Panc1 (cell line): ENCODE data around the gene PTPA. TPM values are rescaled to one million over a fixed set of nuclear protein-coding genes. Genes with fewer than 3 reads are reported as not detected.

Source experiments
- ATAC-seq: fragments of 200-7000 bp; cut with Tn5 transposase; 2 replicates; pipeline ENCODE4 v1.9.1; 2020; ENCODE audit warnings: mild to moderate bottlenecking, moderate library complexity
- BruUV-seq: library from RNA; stranded (reverse); fragments of 400-500 nt; replicated peaks from 2 replicates; lab custom pipeline; 2021; lab: Mats Ljungman, UMichigan
- CTCF ChIA-PET: fragments of 300-600 bp; sonication (Branson Sonifier 250); formaldehyde crosslinking; loops from one replicate; lab custom pipeline; 2022; ENCODE audit warnings: antibody characterized with exemption; lab: Charles Lee
- POLR2A ChIA-PET: fragments of 300-600 bp; sonication (Branson Sonifier 250); formaldehyde crosslinking; loops from one replicate; lab custom pipeline; 2022; ENCODE audit warnings: antibody characterized with exemption; lab: Charles Lee
- DNase-seq: peaks from one replicate; pipeline ENCODE4 v3.0.0-alpha.2; 2010; ENCODE audit warnings: low read depth, low spot score
- H3K27ac ChIP-seq: 2 replicates; pipeline ENCODE4 v1.5.1; 2011; ENCODE audit warnings: mild to moderate bottlenecking, low read length, inconsistent platforms
- H3K27me3 ChIP-seq: fragments of 200-500 bp; sonication (Bioruptor generic); 2 replicates; pipeline ENCODE4 v1.6.0; 2014; ENCODE audit warnings: low read length, inconsistent platforms; ENCODE audit not compliant: control insufficient read depth, insufficient read depth
- H3K36me3 ChIP-seq: fragments of 200-500 bp; sonication (Bioruptor generic); 2 replicates; pipeline ENCODE4 v1.5.1; 2014; ENCODE audit warnings: inconsistent platforms, mild to moderate bottlenecking, low read length, moderate library complexity; ENCODE audit not compliant: control insufficient read depth, insufficient read depth
- H3K4me1 ChIP-seq: 2 replicates; pipeline ENCODE4 v1.5.1; 2011; ENCODE audit warnings: inconsistent platforms, mild to moderate bottlenecking, low read length, moderate library complexity; ENCODE audit not compliant: control insufficient read depth, insufficient read depth
- H3K4me3 ChIP-seq, 2 experiments: 2 replicates each; pipeline ENCODE4 v1.5.1; 2011 to 2012; ENCODE audit warnings: low read depth in 2 of 2, low read length in 2 of 2, mild to moderate bottlenecking in 2 of 2, inconsistent platforms in 1 of 2, moderate library complexity in 1 of 2
- H3K9me3 ChIP-seq: fragments of 200-500 bp; sonication (Bioruptor generic); 2 replicates; pipeline ENCODE4 v1.5.1; 2014; ENCODE audit warnings: low read depth, mild to moderate bottlenecking, inconsistent platforms, low read length, moderate library complexity; ENCODE audit not compliant: control insufficient read depth, insufficient read depth
- POLR2AphosphoS5 ChIP-seq: IDR thresholded peaks from 2 replicates; pipeline ENCODE4 v1.6.1; 2012; ENCODE audit warnings: mild to moderate bottlenecking, low read depth, low read length, moderate library complexity
- SIN3A ChIP-seq: IDR thresholded peaks from 2 replicates; pipeline ENCODE4 v1.6.1; 2012; ENCODE audit warnings: low read depth, mild to moderate bottlenecking, low read length, moderate library complexity, borderline replicate concordance; ENCODE audit not compliant: insufficient read depth
- TCF7L2 ChIP-seq: IDR thresholded peaks from 2 replicates; pipeline ENCODE4 v1.6.1; 2011; ENCODE audit warnings: mild to moderate bottlenecking, low read depth, low read length, inconsistent platforms
- in situ Hi-C: cut with HindIII; loops from 2 replicates; pipeline ENCODE4 v1.10.0; 2016; ENCODE audit warnings: low sequenced_read_pairs, low pct_unique_long_range_greater_than_20kb
- intact Hi-C: fragments of 100-400 bp; cut with micrococcal nuclease; formaldehyde crosslinking; loops from one replicate; pipeline ENCODE4 v1.10.0; 2022; ENCODE audit not compliant: unreplicated experiment
- total RNA-seq: library from RNA; stranded (reverse); gene quantifications from one replicate; pipeline ENCODE4 v1.2.1, GENCODE V29; 2021; ENCODE audit not compliant: unreplicated experiment
- TF ChIP-seq, protein P1 (sequence below): fragments of 450-650 bp; IDR thresholded peaks from 2 replicates; pipeline ENCODE4 v1.5.1; 2017; ENCODE audit warnings: mild to moderate bottlenecking
- TF ChIP-seq, protein P2 (sequence below), 2 experiments: IDR thresholded peaks; 2 replicates each; pipeline ENCODE4 v1.6.1; 2011 to 2012; ENCODE audit warnings: low read depth in 2 of 2, control low read depth in 1 of 2, low read length in 1 of 2, mild to moderate bottlenecking in 1 of 2, moderate library complexity in 1 of 2; ENCODE audit not compliant: insufficient read depth in 1 of 2

The PTPA gene
- total RNA-seq, 1 experiment from 2014 or later = 114 TPM

DNA sequence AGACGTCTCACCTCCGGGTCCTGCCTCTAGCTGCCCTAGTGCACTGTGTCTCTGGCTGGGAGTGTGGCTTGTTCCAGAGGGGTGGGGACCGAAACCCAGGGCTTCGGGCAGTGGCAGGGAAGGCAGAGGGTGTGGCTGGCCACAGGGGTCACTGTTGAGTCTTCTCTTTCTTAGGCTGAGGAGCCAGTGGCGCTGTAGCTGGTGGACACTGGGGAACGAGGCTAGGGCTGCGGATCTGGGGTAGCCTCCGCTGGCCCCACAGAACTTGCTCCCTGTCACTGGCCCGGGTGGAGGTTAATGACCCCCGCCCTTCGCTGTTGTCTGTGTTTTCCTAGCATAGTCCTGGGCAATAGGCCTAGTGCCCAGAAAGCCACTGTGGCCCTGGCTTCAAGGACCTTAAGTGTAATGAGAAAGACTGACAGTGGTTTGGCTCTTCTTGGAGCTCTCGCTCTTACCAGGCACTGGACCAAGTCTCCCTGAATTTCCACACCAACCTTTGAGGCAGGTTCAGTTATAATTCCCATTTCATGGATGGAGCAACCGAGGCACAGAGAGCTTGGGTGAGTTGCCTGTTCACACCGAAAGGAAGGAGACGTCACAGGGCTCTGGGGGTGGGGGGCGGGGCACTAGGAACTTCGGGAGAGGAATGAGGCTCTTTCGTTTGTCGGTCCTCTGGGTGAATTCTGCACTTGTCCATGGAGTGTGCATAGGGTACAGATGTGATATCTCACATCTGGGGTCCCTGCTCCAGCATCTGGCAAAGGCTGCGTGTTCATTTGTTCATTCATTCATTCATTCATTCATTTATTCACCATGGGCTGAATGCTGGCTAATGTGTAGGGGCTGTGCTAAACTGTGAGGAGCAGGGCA is 71.6 kb downstream of the PTPA start:
- ChIA-PET CTCF (interaction anchor here (0.6 kb wide), 1 partner anchor 46 kb away, joined by 3 read pairs; no protein-coding TSS in a partner anchor), POLR2A (interaction anchor here (0.5 kb wide), 1 partner anchor 310 kb away, joined by 3 read pairs; no protein-coding TSS in a partner anchor)
- no peaks in the 10 kb centered on the region for H3K27me3 ChIP-seq
- no peak for DNase-seq
- intact Hi-C loops = no loop called here
- H3K4me3 ChIP-seq = no peak overlapping the region
- TF ChIP-seq, protein P1, sequence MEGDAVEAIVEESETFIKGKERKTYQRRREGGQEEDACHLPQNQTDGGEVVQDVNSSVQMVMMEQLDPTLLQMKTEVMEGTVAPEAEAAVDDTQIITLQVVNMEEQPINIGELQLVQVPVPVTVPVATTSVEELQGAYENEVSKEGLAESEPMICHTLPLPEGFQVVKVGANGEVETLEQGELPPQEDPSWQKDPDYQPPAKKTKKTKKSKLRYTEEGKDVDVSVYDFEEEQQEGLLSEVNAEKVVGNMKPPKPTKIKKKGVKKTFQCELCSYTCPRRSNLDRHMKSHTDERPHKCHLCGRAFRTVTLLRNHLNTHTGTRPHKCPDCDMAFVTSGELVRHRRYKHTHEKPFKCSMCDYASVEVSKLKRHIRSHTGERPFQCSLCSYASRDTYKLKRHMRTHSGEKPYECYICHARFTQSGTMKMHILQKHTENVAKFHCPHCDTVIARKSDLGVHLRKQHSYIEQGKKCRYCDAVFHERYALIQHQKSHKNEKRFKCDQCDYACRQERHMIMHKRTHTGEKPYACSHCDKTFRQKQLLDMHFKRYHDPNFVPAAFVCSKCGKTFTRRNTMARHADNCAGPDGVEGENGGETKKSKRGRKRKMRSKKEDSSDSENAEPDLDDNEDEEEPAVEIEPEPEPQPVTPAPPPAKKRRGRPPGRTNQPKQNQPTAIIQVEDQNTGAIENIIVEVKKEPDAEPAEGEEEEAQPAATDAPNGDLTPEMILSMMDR = no peak; the same call in 1 of the 2 replicates
- TF ChIP-seq, protein P2, sequence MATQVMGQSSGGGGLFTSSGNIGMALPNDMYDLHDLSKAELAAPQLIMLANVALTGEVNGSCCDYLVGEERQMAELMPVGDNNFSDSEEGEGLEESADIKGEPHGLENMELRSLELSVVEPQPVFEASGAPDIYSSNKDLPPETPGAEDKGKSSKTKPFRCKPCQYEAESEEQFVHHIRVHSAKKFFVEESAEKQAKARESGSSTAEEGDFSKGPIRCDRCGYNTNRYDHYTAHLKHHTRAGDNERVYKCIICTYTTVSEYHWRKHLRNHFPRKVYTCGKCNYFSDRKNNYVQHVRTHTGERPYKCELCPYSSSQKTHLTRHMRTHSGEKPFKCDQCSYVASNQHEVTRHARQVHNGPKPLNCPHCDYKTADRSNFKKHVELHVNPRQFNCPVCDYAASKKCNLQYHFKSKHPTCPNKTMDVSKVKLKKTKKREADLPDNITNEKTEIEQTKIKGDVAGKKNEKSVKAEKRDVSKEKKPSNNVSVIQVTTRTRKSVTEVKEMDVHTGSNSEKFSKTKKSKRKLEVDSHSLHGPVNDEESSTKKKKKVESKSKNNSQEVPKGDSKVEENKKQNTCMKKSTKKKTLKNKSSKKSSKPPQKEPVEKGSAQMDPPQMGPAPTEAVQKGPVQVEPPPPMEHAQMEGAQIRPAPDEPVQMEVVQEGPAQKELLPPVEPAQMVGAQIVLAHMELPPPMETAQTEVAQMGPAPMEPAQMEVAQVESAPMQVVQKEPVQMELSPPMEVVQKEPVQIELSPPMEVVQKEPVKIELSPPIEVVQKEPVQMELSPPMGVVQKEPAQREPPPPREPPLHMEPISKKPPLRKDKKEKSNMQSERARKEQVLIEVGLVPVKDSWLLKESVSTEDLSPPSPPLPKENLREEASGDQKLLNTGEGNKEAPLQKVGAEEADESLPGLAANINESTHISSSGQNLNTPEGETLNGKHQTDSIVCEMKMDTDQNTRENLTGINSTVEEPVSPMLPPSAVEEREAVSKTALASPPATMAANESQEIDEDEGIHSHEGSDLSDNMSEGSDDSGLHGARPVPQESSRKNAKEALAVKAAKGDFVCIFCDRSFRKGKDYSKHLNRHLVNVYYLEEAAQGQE (IDR thresholded peaks at IDR 0.05; ENCODE audit: insufficient read depth in 1 of 2, low read depth in 2 of 2, low read length in 1 of 2) = no peak
- TF ChIP-seq TCF7L2 (no peak), SIN3A (no peak), POLR2AphosphoS5 (no peak)
- H3K27ac ChIP-seq = 0 out of 2 replicates have a peak overlapping the region, but pooled peaks have one; percentile 23
- no TSS peak for BruUV-seq
- H3K4me1 ChIP-seq = peaks cover 12% of the 10 kb centered on the region
- H3K9me3 ChIP-seq = no peaks in the 10 kb centered on the region
- ATAC-seq = peak; percentile 39; the same call in 1 of the 2 replicates
- in situ Hi-C loops = no loop called here
- H3K36me3 ChIP-seq = no peaks in the 10 kb centered on the region

DNA sequence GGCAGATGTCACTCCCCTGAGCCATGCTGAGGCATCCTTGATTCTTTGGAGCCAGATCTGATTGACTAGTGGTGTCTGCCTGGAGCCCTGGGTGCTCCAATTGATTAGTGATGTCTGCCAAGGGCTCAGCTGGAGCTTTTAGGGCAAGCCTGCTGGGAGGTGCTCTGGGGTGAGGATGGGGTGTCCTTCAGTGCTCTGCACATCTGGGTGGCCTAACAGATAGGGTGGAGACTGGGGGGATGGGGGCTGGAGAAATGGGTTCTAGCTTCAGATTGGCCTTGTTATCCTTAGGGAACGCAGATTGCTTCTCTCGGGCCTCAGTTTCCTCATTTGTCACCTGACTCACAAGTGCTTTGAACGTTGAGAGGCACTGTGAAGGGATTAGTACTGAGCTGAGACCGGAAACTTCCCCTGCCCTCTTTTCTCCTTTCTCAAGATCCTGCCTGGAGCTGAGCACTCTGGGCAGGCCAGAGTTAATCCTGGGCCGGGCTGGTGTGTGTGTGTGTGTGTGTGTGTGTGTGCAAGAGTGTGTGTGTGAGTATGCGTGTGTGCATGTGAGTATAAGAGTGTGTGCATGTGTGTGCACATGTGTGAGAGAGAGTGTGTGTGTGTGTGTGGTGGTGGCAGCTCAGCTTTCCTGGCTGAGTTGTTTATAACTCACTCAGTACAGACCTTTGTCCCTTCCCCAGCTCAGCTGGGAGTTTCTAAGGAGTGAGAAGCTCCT is 72.4 kb downstream of the PTPA start:
- no peak for ATAC-seq

More for the DNA sequence above, 72.4 kb downstream of the PTPA start:
- POLR2A ChIA-PET = no interaction called here
- no peak overlapping the region for H3K4me3 ChIP-seq
- H3K9me3 ChIP-seq = no peaks in the 10 kb centered on the region
- H3K4me1 ChIP-seq = peaks cover 12% of the 10 kb centered on the region
- no peak for DNase-seq
- CTCF ChIA-PET = interaction anchor here (0.6 kb wide), 1 partner anchor 268 kb away, joined by 3 read pairs; no protein-coding TSS in a partner anchor
- H3K36me3 ChIP-seq = no peaks in the 10 kb centered on the region
- H3K27ac ChIP-seq = no peak overlapping the region
- no TSS peak for BruUV-seq
- H3K27me3 ChIP-seq = no peaks in the 10 kb centered on the region
- in situ Hi-C loops (no loop called here), intact Hi-C loops (no loop called here)
- TF ChIP-seq, protein P1 = no peak
- TF ChIP-seq POLR2AphosphoS5 = no peak
- TF ChIP-seq, protein P2 (IDR thresholded peaks at IDR 0.05; ENCODE audit: insufficient read depth in 1 of 2, low read depth in 2 of 2, low read length in 1 of 2) = no peak
- TF ChIP-seq TCF7L2 = no peak
- TF ChIP-seq SIN3A = no peak
